ENCODE results near the gene DGLUCY. TPM values are rescaled to one million over a fixed set of nuclear protein-coding genes. Genes with fewer than 3 reads are reported as not detected.
A peak's percentile ranks its signal among the peaks of the same experiment; 100 is the strongest.
"Not testable (repeated sequence)": the region's sequence is repeated elsewhere in the genome, so short reads cannot be mapped to it uniquely, and the experiment has no call there.

The DGLUCY gene
- total RNA-seq, 1 donor from 2014 or later, result 56.8 TPM

DNA sequence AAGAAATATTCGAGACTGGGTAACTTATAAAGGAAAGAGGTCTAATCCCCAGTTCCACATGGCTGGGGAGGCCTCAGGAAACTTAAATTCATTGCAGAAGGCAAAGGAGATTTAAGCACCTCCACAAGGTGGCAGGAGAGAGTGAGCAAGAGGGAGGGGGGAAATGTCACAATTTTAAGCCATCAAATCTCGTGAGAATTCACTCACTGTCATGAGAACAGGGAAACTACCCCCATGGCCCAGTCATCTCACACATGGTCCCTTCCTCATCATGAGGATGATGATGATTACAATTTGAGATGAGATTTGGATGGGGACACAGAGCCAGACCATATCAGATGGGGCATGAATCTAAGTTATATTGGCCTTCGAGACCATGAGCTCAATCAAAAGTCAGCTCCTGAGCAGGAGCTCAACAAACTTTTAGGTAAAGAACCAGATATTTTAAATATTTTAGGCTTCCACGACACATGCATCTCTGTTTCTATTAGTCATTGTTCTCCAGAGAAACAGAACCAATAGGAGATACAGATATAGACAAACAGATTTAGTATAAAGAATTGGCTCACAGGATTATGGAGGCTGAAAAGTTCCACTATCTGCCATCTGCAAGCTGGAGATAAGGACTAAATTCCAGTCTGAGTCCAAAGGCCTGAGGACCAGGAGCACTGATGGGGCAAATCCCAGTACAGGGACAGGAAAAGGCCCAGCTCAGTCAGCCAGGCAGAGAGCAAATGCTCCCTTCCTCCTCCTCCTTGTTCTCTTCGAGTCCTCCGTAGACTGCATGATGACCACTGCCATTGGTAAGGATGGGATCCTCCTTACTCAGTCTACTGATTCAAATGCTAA is 24.9 kb downstream of the DGLUCY start:
- peak; percentile 50 for DNase-seq (ENCODE audit: low read depth)

DNA sequence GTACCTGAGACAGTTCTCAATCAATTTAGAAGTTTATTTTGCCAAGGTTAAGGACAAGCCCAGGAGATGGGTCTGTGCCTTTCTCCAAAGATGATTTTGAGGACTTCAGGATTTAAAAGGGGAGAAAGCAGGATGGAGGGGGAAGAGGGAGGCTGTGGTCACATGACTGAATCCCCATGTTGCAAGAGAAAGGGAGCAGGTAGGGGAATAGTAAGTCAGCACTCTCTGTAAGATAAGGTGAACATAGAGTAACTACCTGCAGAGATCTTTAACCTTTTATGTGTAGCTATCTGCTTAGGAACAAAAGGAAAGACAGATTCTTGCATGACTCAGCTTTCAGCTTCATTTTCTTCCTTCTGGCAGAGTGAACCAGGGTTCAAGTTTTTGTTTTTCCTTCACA is 25.9 kb downstream of the DGLUCY start:
- DNase-seq (ENCODE audit: low read depth), result no peak

DNA sequence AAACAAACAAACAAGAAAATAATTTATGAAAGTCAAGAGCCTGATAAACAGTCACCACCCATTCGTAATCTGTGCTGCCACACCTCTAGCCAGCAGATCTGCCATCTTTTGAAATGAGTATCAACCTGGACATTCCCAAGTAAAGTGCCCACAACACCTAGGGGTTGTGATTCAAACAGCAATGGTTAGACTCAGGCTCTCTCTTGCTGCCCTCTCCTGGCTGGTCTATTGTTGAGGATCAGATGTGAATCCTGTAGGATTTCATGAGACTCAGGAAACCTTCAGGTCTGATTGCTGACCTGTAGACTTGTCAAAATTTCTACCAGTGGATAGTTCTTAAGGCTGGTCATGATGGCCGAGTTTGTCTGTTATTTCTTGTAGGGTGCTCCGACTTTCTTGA is 26.8 kb downstream of the DGLUCY start:
- DNase-seq (ENCODE audit: low read depth), result peak; percentile 57

DNA sequence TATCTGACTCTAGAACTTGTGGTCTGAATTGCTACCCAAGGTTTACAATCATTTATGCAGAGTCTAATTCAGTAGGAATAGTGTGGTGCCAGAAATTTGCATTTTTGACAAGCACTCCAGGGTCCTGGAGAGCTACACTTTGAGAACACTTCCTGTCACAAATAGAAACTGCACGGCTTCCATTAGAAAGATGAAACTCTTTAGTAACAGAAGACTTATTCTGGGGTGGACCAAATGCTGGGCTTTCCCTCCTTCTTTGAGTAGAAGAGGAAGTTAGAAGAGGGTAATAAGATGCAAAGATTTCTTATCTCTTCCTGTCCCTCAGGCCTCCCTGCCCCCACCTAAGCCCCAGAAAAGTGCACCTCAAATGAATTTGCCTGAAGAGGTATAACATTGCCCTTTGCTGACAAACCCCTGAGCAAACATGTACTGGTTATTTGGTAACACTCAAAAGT is 28.4 kb downstream of the DGLUCY start:
- no peak for DNase-seq (ENCODE audit: low read depth)

DNA sequence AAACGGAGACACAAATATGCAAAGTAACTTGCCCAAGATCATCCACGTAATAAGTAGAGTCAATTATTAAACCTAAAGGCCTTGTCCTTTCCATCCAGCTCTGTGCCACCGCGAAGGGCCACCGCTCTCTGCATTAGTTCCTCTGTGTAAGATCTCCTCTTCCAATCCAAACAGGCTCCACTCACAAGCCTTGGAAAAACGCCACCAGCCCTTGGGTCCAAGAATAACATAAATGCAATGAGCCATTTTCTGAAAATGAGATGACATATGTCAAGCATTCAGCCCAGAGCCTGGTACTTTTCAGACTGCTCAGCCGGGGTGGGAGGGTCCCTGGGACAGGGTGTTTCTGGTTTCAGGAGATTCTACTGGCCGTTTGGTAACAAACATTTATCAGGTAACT is 30.0 kb downstream of the DGLUCY start:
- peak; percentile 72 for DNase-seq (ENCODE audit: low read depth)

DNA sequence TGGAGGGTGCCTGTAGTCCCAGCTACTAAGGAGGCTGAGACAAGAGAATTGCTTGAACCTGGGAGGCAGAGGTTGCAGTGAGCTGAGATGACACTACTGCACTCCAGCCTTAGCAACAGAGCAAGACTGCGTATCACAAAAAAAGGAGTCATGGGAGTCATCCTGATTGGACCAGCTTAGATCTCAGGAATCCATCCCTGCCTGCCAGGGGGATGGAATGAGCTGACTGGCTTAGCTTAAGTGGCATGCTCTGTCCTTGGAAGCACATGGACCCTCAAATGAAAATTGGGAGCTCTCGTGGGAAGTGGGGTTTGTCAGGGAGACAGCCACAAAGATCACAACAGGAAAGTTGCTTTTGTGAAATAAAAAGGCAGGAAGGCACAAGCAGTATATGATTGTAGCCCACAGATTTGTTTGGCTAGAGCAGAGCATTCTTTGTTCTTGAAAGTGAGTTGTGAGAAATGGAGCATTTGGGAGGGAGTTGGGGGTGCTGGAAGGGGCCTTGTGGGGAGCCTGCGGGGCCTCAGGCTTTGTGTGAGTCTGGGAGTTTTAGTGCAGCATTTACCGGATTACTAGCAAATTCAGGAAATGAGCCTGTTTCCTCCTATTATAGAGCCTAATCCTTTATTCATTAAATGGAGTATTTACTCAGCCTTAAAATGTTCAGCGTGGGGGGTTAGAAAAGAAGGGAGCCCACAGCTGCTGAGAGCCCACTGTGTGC is 30.7 kb downstream of the DGLUCY start:
- peak; percentile 27 for DNase-seq (ENCODE audit: low read depth)

DNA sequence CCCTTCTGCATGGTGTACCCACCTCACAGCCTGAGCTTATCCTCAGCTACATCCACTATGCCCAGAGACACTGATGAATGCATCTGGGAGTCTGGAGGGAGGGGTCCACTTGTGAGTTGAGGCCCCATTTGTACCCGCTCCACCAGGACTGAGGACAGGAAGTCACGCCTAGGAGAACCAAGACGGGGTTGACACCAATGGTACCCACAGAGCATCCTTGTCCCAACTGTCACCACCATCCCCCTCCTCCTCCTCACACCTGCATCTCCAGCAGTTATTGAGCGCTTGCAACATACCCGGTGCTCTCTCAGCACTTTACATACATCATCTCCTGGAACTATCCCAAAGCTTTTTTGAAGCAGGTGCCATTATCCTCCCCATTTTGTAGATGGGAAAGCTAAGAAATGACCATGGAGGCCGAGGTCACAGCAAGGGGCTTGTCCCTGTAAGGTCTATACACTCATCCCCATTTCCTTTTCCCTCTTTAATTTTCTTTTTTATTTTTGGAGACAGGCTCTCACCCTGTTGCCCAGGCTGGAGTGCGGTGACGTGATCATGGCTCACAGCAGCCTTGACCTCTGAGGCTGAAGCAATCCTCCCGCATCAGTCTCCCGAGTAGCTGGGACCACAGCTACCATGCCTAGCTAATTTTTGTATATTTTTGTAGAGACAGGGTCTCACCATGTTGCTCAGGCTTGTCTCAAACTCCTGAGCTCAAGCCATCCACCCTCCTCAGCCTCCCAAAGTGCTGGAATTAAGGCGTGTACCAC is 31.7 kb downstream of the DGLUCY start:
- DNase-seq (ENCODE audit: low read depth), result no peak

DNA sequence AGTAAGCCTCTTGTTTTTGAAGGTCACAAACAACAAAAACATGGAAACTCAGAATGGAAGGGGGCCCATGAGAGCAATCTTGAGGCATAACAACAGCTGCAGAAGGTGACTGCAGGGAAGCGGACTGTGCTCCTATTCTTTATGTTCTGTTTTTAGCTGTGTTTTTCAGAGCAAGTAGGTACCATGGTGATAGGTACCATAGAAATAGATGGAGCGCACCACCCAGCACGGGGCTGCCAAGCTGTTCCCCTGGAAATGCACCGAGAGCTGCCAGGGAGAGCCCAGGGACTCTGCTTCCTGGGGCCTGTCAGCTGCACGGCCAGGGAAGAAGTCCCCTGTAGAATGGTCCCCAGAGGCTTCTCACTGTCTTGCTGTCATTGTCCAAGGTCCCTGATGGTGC is 32.8 kb downstream of the DGLUCY start:
- no peak for DNase-seq (ENCODE audit: low read depth)

DNA sequence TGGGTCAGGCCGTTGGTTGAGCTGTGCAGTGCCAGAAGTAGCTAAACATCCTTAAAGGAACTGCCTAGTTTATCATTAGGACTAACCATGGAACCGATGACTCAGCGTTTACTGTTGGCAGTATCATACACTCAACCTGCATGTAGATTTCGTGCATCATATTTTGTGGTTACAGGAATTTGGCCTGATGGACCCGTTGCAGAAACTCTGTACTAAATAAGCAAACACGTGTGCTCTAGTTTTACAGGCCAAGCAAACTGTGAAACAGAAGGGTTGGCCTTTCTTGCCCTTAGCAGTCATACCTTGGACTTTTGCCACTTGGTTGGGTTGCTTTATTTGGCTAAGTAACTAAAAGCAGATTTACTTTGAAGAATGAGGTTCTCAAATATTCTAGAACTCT is 35.6 kb downstream of the DGLUCY start:
- DNase-seq (ENCODE audit: low read depth), result peak; percentile 100

DNA sequence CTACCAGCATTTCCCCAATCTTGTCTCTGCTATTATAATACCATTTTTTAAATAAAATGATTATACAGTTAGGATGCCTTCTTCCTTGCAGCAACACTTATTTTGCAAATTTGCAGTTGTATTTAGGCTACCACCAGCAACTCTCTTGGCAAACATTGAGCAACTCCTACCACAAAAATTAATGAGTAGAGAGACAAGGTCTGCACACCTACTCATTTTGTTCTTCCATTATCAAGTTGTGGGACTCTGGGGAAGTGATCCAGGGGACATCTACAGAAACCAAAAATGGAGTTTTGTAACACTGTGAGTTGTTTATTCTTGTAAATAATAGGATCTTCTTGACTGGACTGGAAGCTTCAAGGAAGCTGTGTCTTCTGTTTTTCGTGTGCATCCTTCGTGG is 38.6 kb downstream of the DGLUCY start:
- DNase-seq (ENCODE audit: low read depth), result peak; percentile 63

DNA sequence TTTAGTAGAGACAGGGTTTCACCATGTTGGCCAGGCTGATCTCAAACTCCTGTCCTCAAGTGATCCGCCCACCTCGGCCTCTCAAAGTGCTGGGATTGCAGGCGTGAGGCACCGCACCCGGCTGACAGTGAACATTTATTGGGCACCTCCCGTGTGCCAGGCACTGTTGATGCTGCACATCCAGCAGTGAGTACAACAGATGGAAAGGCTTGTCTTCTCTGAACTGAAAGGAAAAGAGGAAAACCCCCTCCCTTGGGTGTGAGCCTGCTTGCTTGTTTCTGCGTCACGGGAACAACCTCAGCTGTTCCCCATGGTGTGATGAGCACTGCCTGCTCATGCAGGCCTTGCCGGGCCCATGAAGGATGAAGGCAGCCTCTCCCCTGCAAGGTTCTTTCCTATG is 39.5 kb downstream of the DGLUCY start:
- no peak for DNase-seq (ENCODE audit: low read depth)

DNA sequence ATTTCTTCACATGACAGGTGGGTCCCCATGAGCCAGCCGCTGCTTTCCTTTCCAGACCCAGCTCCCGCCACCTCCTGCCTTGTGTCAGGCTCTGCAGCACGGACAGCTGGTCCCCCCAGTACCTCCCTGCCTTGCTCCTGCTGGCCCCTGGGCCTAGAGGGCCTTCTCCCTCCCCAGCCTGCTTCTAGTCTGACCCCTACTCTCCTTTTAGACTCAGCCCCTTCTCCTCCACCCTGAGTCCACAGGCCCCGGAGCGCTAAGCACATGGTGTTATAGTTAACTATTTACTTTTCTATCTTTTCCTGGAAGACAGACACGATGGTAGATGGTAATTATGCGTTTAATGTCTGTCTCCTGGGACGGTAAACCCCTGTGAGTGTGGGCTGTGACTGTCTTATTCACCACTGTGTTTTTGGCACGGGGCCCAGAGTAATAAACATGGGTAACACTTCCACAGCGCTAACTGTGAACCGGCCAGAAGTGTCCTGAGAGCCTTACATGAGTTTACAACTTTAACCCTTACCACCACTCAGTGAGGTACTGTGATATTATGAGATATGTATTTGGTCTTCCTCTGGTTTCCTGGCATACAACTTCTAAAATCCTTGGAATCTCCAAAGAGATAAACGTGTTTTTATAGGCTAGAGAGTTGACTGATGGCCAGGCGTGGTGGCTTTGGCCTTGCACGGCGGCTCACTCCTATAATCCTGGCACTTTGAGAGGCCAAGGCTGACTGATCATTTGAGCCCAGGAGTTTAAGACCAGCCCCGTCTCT is 41.2 kb downstream of the DGLUCY start:
- DNase-seq (ENCODE audit: low read depth), result peak; percentile 90

DNA sequence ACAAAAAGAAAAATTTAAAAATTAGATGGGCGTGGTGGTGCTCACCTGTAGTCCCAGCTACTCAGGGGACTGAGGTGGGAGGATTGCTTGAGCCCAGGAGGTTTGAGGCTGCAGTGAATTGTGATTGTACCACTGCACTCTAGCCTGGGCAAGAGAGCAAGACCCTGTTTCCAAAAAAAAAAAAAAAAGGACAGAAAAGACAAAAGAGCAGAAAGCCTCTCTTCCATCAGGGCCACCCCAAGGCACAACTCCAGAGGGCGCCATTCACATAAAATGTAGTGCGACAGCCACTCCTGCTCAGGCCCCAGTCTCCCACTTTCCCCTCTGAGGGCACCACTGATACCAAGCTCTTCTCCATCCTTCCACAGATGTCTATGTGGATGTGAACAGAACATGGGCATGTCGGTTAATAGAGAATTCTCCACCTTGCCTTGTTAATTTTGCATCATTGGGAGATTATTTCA is 41.8 kb downstream of the DGLUCY start:
- DNase-seq (ENCODE audit: low read depth), result no peak

DNA sequence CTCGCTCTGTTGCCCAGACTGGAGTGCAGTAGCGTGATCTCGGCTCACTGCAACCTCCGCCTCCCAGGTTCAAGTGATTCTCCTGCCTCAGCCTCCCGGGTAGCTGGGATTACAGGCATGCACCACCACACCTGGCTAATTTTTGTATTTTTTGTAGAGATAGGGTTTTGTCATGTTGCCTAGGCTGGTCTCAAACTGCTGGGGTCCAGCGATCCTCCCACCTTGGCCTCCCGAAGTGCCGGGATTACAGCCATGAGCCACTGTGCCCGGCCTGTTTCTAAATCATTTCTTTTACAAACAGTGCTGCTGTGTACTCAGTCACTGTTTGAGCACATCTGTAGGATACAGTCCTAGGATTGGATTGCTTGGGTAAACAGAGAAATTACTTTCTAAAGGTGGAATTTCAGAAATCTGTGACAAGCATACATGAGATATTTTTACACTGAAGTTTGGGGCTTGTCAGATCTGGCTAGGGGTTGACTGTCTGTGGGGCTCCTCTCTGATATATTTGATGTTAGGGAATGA is 42.3 kb downstream of the DGLUCY start:
- DNase-seq (ENCODE audit: low read depth), result not testable (repeated sequence)

DNA sequence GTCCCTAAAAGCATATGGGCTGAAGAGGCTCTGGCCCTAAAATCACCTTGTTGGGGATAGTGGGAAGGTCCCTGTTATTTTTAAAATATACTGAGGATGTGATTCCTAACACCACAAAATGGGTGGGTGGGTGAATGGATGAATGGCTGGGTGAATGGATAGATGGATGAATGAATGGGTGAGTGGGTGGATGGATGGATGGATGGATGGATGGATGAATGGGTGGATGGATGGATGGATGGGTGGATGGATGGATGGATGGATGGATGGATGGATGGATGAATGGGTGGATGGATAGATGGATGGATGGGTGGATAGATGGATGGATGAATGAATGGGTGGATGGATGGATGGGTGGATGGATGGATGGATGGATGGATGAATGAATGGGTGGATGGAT is 43.0 kb downstream of the DGLUCY start:
- not testable (repeated sequence) for DNase-seq (ENCODE audit: low read depth)

DNA sequence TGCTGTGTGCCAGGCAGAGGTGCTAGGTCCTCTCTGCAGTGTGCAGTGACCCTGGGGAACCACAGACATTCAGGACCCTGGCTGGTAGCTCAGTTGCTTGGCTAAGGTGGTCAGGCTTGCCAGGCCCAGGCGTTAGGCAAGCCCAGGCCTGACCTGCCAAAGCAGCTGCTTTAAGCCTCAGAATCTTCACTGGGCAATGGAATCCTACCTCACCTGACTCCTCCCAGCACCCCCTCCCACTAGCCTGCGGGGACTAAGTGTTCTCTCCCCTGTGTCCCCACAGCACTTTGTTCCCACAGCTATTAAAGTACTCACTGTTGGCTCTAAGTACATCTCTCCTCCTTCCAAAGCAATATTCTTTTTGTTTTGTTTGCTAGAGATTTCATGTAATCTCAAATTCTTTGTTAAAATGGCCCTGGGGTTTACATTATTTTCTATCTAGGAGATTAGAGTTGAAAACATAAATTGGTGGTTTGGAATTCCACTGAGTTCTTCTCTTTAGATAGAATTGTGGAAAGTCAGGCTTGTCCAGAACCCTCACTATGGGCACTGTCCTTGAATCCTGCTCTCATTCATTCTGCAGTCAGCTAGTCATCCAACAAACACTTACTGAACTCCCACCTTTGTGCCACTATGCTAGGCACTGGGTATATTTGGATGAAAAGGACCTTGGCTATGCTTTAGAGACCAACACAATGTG is 44.4 kb downstream of the DGLUCY start:
- no peak for DNase-seq (ENCODE audit: low read depth)

DNA sequence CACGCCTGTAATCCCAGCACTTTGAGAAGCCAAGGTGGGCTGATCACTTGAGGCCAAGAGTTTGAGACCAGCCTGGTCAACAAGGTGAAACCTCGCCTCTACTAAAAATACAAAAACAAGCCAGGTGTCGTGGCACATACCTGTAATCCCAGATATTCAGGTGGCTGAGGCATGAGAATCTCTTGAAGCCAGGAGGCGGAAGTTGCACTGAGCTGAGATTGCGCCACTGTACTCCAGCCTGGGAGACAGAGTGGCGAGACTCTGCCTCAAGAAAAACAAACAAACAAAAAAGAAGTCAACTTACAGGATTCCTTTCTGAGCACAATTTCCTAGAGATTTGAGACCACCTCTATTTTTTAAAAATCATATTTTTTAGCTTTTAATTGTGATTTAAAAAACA is 45.3 kb downstream of the DGLUCY start:
- no peak for DNase-seq (ENCODE audit: low read depth)

DNA sequence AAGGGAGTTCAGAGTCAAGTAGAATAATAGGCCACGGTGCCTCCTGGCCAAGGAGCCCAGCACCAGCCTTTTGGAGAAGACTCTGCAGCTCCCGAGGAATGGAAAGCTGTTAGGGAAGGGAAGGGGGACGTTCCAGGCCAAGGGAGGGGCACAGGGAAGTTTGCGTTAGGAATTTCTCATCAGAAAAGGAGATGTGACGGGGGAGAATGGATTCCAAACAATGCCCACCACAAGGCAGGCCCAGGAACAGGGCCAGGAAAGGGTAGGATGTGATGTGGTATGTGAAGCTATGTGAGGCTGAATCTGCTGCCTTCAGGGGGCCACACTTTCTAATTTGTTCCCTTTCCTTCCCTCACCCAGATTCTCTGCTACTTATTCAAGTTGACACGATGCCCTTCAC is 46.0 kb downstream of the DGLUCY start:
- DNase-seq (ENCODE audit: low read depth), result no peak

DNA sequence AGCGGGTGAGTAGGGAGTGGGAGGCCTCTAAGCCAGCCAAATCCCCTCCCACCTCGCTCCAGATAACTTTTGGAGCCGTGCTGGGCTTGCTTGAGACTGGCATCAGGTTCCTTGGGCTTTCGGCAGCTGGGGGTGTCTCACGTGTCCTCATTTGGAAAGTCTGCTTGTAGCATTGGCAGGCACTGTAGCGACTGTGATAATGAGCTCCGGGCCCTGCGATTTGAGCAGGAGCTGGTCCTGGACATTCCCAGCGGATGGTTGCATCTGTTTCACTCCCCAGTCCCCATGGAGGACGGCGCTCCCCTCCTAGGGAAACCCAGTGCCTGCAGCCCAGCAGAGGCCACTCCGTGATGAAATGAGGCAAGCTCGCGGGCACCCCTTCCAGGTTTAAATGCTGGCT is 49.4 kb downstream of the DGLUCY start:
- no peak for DNase-seq (ENCODE audit: low read depth)

DNA sequence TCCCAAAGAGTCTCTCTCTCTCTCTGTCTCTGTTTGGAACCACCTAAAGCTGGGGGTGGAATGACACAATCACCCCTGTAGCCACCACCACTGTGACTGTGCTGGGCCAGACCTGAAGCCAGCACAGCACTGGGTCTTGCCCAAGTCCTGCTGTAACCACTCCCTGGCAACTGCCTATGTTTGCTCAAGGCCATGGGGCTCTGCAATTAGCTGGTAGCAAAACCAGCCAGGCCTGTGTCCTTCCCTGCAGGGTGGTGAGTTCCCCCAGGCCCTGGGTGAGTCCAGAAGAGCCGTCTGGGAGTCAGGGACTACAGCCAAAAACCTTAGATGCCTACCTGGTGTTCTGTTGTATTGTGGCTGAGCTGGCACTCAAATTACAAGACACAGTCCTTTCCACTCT is 50.8 kb downstream of the DGLUCY start:
- peak; percentile 66 for DNase-seq (ENCODE audit: low read depth)

DNA sequence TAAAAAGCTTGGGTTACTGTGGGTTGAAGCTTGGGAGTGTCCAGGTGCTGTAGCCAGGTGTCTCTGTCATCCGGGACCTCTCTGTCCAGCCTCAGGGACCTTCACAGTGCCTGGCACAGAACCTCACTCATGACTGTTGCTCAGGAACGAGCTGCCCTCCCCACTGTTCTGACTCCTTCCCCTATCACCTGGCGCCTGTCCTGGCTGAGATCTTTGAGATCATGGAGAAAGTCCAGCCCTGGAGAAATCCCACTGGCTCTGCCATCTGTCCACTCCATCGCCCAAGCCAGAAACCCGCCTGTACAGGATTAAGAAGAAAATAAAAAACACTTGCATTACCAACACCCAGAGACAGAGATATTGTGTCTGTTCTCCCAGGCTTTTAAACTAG is 53.5 kb downstream of the DGLUCY start:
- no peak for DNase-seq (ENCODE audit: low read depth)
